ENCODE data around the gene GPC5. TPM values are rescaled to one million over a fixed set of nuclear protein-coding genes. Genes with fewer than 3 reads are reported as not detected.

The GPC5 gene
- total RNA-seq, 1 experiment from 2014 or later: 0.21 TPM

- ChIA-PET CTCF (no interaction called here), POLR2A (ENCODE audit: low non-redundant PET) (no interaction called here)
- no peak for DNase-seq (ENCODE audit: low spot score)
- TF ChIP-seq EZH2 (IDR thresholded peaks at IDR 0.05; ENCODE audit: borderline replicate concordance, low read depth, low read length, poor library complexity, severe bottlenecking): no peak
- no peak for TF ChIP-seq CTCF (conservative IDR thresholded peaks at IDR 0.05; ENCODE audit: low read depth, low read length)
- H3K36me3 ChIP-seq (ENCODE audit: insufficient read depth, low read length, poor library complexity, severe bottlenecking): no peaks in the 10 kb centered on the region
- H3K27me3 ChIP-seq (replicated peaks; ENCODE audit: insufficient read depth, low read depth, low read length, poor library complexity): no peaks in the 10 kb centered on the region
- H3K27ac ChIP-seq (ENCODE audit: low read depth, low read length, poor library complexity, severe bottlenecking): no peak overlapping the region
- intact Hi-C loops (cut with micrococcal nuclease; ENCODE audit: unreplicated experiment): no loop called here
- BruUV-seq (replicated peaks): no TSS peak
- H3K9me3 ChIP-seq (ENCODE audit: low read depth, low read length, poor library complexity, severe bottlenecking): no peaks in the 10 kb centered on the region
- H3K4me1 ChIP-seq (ENCODE audit: insufficient read depth, low read length, poor library complexity, severe bottlenecking): no peaks in the 10 kb centered on the region
- no peak overlapping the region for H3K4me3 ChIP-seq (ENCODE audit: low read depth, low read length, poor library complexity, severe bottlenecking)
Measured at GRCh38 chr13:91595677-91596076, 197.3 kb downstream of the GPC5 start.

GRCh38 chr13:91596842-91597241 is 198.4 kb downstream of the GPC5 start:
- no TSS peak for BruUV-seq (replicated peaks)
- intact Hi-C loops (cut with micrococcal nuclease; ENCODE audit: unreplicated experiment): no loop called here

GRCh38 chr13:91598655-91599054 is 200.2 kb downstream of the GPC5 start:
- intact Hi-C loops (cut with micrococcal nuclease; ENCODE audit: unreplicated experiment): no loop called here
- no peak for TF ChIP-seq EZH2 (IDR thresholded peaks at IDR 0.05; ENCODE audit: borderline replicate concordance, low read depth, low read length, poor library complexity, severe bottlenecking)
- POLR2A ChIA-PET (ENCODE audit: low non-redundant PET): no interaction called here
- H3K4me3 ChIP-seq (ENCODE audit: low read depth, low read length, poor library complexity, severe bottlenecking): no peak overlapping the region
- BruUV-seq (replicated peaks): no TSS peak
- H3K36me3 ChIP-seq (ENCODE audit: insufficient read depth, low read length, poor library complexity, severe bottlenecking): no peaks in the 10 kb centered on the region
- CTCF ChIA-PET: no interaction called here
- H3K27me3 ChIP-seq (replicated peaks; ENCODE audit: insufficient read depth, low read depth, low read length, poor library complexity): no peaks in the 10 kb centered on the region
- H3K27ac ChIP-seq (ENCODE audit: low read depth, low read length, poor library complexity, severe bottlenecking): no peak overlapping the region
- H3K9me3 ChIP-seq (ENCODE audit: low read depth, low read length, poor library complexity, severe bottlenecking): no peaks in the 10 kb centered on the region
- no peaks in the 10 kb centered on the region for H3K4me1 ChIP-seq (ENCODE audit: insufficient read depth, low read length, poor library complexity, severe bottlenecking)
- DNase-seq (ENCODE audit: low spot score): no peak

More at GRCh38 chr13:91596842-91597241, 198.4 kb downstream of the GPC5 start:
- TF ChIP-seq CTCF (conservative IDR thresholded peaks at IDR 0.05; ENCODE audit: low read depth, low read length) (no peak), EZH2 (IDR thresholded peaks at IDR 0.05; ENCODE audit: borderline replicate concordance, low read depth, low read length, poor library complexity, severe bottlenecking) (no peak)
- ChIA-PET CTCF (no interaction called here), POLR2A (ENCODE audit: low non-redundant PET) (no interaction called here)
- Histone ChIP-seq H3K27me3 (replicated peaks; ENCODE audit: insufficient read depth, low read depth, low read length, poor library complexity) (no peaks in the 10 kb centered on the region), H3K4me3 (ENCODE audit: low read depth, low read length, poor library complexity, severe bottlenecking) (no peak overlapping the region), H3K36me3 (ENCODE audit: insufficient read depth, low read length, poor library complexity, severe bottlenecking) (no peaks in the 10 kb centered on the region), H3K9me3 (ENCODE audit: low read depth, low read length, poor library complexity, severe bottlenecking) (no peaks in the 10 kb centered on the region), H3K4me1 (ENCODE audit: insufficient read depth, low read length, poor library complexity, severe bottlenecking) (no peaks in the 10 kb centered on the region), H3K27ac (ENCODE audit: low read depth, low read length, poor library complexity, severe bottlenecking) (no peak overlapping the region)
- DNase-seq (ENCODE audit: low spot score): no peak

- TF ChIP-seq EZH2 (IDR thresholded peaks at IDR 0.05; ENCODE audit: borderline replicate concordance, low read depth, low read length, poor library complexity, severe bottlenecking): no peak
- TF ChIP-seq CTCF (conservative IDR thresholded peaks at IDR 0.05; ENCODE audit: low read depth, low read length): no peak
- no peaks in the 10 kb centered on the region for H3K27me3 ChIP-seq (replicated peaks; ENCODE audit: insufficient read depth, low read depth, low read length, poor library complexity)
Measured at GRCh38 chr13:91601273-91601672, 202.9 kb downstream of the GPC5 start.

More at GRCh38 chr13:91601273-91601672, 202.9 kb downstream of the GPC5 start:
- ChIA-PET POLR2A (ENCODE audit: low non-redundant PET) (no interaction called here), CTCF (no interaction called here)
- Histone ChIP-seq H3K9me3 (ENCODE audit: low read depth, low read length, poor library complexity, severe bottlenecking) (no peaks in the 10 kb centered on the region), H3K4me3 (ENCODE audit: low read depth, low read length, poor library complexity, severe bottlenecking) (no peak overlapping the region), H3K36me3 (ENCODE audit: insufficient read depth, low read length, poor library complexity, severe bottlenecking) (no peaks in the 10 kb centered on the region), H3K4me1 (ENCODE audit: insufficient read depth, low read length, poor library complexity, severe bottlenecking) (no peaks in the 10 kb centered on the region), H3K27ac (ENCODE audit: low read depth, low read length, poor library complexity, severe bottlenecking) (no peak overlapping the region)
- DNase-seq (ENCODE audit: low spot score): no peak
- intact Hi-C loops (cut with micrococcal nuclease; ENCODE audit: unreplicated experiment): no loop called here
- BruUV-seq (replicated peaks): no TSS peak

All from A673 (cell line).